Sigmoid colon (tissue), 7 donors: ENCODE measurements around the gene TAX1BP1. TPM values are rescaled to one million over a fixed set of nuclear protein-coding genes. Genes with fewer than 3 reads are reported as not detected.

ENCODE experiments used
- DNase-seq: peaks from one replicate; pipeline ENCODE4 v3.0.0-alpha.2; 2019
- H3K27ac ChIP-seq, 4 donors: fragments of 200-600 bp; sonication (generic); one replicate each; pipeline ENCODE4 v1.5.1; 2016 to 2019; ENCODE audit warnings: mild to moderate bottlenecking in 1 of 4
- H3K27me3 ChIP-seq, 3 donors: fragments of 200-600 bp; sonication (generic); one replicate each; pipeline ENCODE4 v1.5.1; 2019; ENCODE audit warnings: mild to moderate bottlenecking in 1 of 3
- H3K36me3 ChIP-seq, 4 donors: fragments of 200-600 bp; sonication (generic); one replicate each; pipeline ENCODE4 v1.5.1; 2016 to 2019
- H3K4me1 ChIP-seq, 4 donors: fragments of 200-600 bp; sonication (generic); one replicate each; pipeline ENCODE4 v1.5.1; 2017 to 2019
- H3K4me3 ChIP-seq, 4 donors: fragments of 200-600 bp; sonication (generic); one replicate each; pipeline ENCODE4 v1.5.1; 2017 to 2019; ENCODE audit warnings: mild to moderate bottlenecking in 2 of 4, moderate library complexity in 1 of 4
- H3K9me3 ChIP-seq, 4 donors: fragments of 200-600 bp in 3 of 4; sonication (generic) in 3 of 4; one replicate each; pipeline versions ENCODE4 v1.5.1 to v1.6.1; 2013 to 2019
- CTCF ChIP-seq, 4 experiments: fragments of 450-650 bp in 3 of 4; fragments of 200-600 bp in 1 of 4; IDR thresholded peaks; one replicate each; pipeline ENCODE4 v1.5.1; 2016 to 2019; ENCODE audit warnings: antibody characterized with exemption in 4 of 4, mild to moderate bottlenecking in 3 of 4, moderate library complexity in 2 of 4
- EP300 ChIP-seq, 4 donors: sonication (generic); formaldehyde crosslinking; IDR thresholded peaks; one replicate each; pipeline ENCODE4 v1.6.1; 2017; ENCODE audit warnings: antibody characterized with exemption in 4 of 4
- POLR2A ChIP-seq, 2 donors: fragments of 450-650 bp; IDR thresholded peaks; one replicate each; pipeline ENCODE4 v1.6.1; 2016; ENCODE audit warnings: antibody characterized with exemption in 2 of 2, mild to moderate bottlenecking in 2 of 2, moderate library complexity in 2 of 2
- POLR2AphosphoS5 ChIP-seq, 4 donors: sonication (generic); formaldehyde crosslinking; IDR thresholded peaks; one replicate each; pipeline ENCODE4 v1.6.1; 2017; ENCODE audit warnings: antibody characterized with exemption in 4 of 4
- WGBS, 2 donors: extraction: QIAGEN DNeasy Blood & Tissue Kit; methylation state at CpG; one replicate each; pipeline ENCODE4 v1.1.7; 2013; 5-methylcytosine and 5-hydroxymethylcytosine counted together
- intact Hi-C: fragments of 100-400 bp; cut with DNase I; formaldehyde crosslinking; loops from one replicate; pipeline ENCODE4 v1.15.1; 2023
- polyA plus RNA-seq, 3 donors: library from polyadenylated mRNA; stranded (reverse); fragments of 200-250 nt; gene quantifications; one replicate each; pipeline ENCODE4 v1.2.3, GENCODE V29; 2013
- total RNA-seq, 4 donors: library from RNA; depleted of rRNA; stranded (reverse); fragments of >200 nt; gene quantifications; one replicate each; pipeline ENCODE4 v1.1.0, GENCODE V29; 2016
- donor health status: healthy with polysubstance abuse.
- donor health status: Bipolar disorder and iron deficiency.
- donor health status: healthy.

The TAX1BP1 gene
- total and polyA plus RNA-seq, 7 donors, result 72.7 to 170 (median 111) TPM

- DNase-seq, result no peak
- Histone ChIP-seq H3K36me3 (no peaks in the 10 kb centered on the region), H3K4me3 (no peak overlapping the region), H3K4me1 (peaks cover 0 to 13% (median 11%) of the 10 kb centered on the region in 4 donors), H3K27ac (no peak overlapping the region), H3K9me3 (no peaks in the 10 kb centered on the region), H3K27me3 (no peaks in the 10 kb centered on the region)
- TF ChIP-seq EP300 (IDR thresholded peaks at IDR 0.05), result no peak
- no peak for TF ChIP-seq POLR2A (IDR thresholded peaks at IDR 0.05)
- no peak for TF ChIP-seq CTCF (IDR thresholded peaks at IDR 0.05)
- no peak for TF ChIP-seq POLR2AphosphoS5 (IDR thresholded peaks at IDR 0.05)
- 15 to 80% methylated on average over 2 of the region's 2 CpGs for WGBS, 2 donors
- intact Hi-C loops, result loop anchor here (5.0 kb wide), 3 partner anchors 186 to 446 kb away; partner anchors contain the start of gene JAZF1
Observed at GRCh38 chr7:27735831-27736230, 4.1 kb upstream of the TAX1BP1 start.

GRCh38 chr7:27737178-27737577 lies 2.8 kb upstream of the TAX1BP1 start:
- Histone ChIP-seq H3K4me3 (no peak overlapping the region), H3K4me1 (peaks cover 0 to 24% (median 22%) of the 10 kb centered on the region in 4 donors), H3K36me3 (no peaks in the 10 kb centered on the region), H3K27ac (no peak overlapping the region), H3K27me3 (no peaks in the 10 kb centered on the region), H3K9me3 (no peaks in the 10 kb centered on the region)
- intact Hi-C loops, result loop anchor here (5.0 kb wide), 3 partner anchors 185 to 445 kb away; partner anchors contain the start of gene JAZF1
- DNase-seq, result no peak
- WGBS, 2 donors, result 87 to 95% methylated on average over 2 of the region's 2 CpGs
- TF ChIP-seq EP300 (IDR thresholded peaks at IDR 0.05) (no peak), CTCF (IDR thresholded peaks at IDR 0.05) (no peak), POLR2AphosphoS5 (IDR thresholded peaks at IDR 0.05) (no peak), POLR2A (IDR thresholded peaks at IDR 0.05) (no peak)

- Histone ChIP-seq H3K36me3 (no peaks in the 10 kb centered on the region), H3K9me3 (no peaks in the 10 kb centered on the region), H3K4me3 (no peak overlapping the region), H3K27ac (peak overlapping the region in 2 of 4 donors; percentile 93 to 99), H3K27me3 (no peaks in the 10 kb centered on the region), H3K4me1 (peaks cover 0 to 28% (median 24%) of the 10 kb centered on the region in 4 donors)
- intact Hi-C loops, result loop anchor here (5.0 kb wide), 3 partner anchors 185 to 445 kb away; partner anchors contain the start of gene JAZF1
- 23 to 72% methylated on average over 2 of the region's 2 CpGs for WGBS, 2 donors
- no peak for DNase-seq
- TF ChIP-seq POLR2A (IDR thresholded peaks at IDR 0.05) (no peak), EP300 (IDR thresholded peaks at IDR 0.05) (no peak), POLR2AphosphoS5 (IDR thresholded peaks at IDR 0.05) (no peak), CTCF (IDR thresholded peaks at IDR 0.05) (no peak)
Observed at GRCh38 chr7:27737616-27738015, 2.3 kb upstream of the TAX1BP1 start.

- TF ChIP-seq EP300 (IDR thresholded peaks at IDR 0.05) (no peak), POLR2A (IDR thresholded peaks at IDR 0.05) (no peak), CTCF (IDR thresholded peaks at IDR 0.05) (no peak), POLR2AphosphoS5 (IDR thresholded peaks at IDR 0.05) (no peak)
- intact Hi-C loops, result loop anchor here (5.0 kb wide), 3 partner anchors 183 to 443 kb away; partner anchors contain the start of gene JAZF1
- Histone ChIP-seq H3K36me3 (no peaks in the 10 kb centered on the region), H3K9me3 (no peaks in the 10 kb centered on the region), H3K27ac (peak overlapping the region; percentile 93 to 99 (median 97)), H3K4me3 (peak overlapping the region; percentile 68 to 93 (median 90)), H3K27me3 (no peaks in the 10 kb centered on the region), H3K4me1 (peaks cover 0 to 41% (median 25%) of the 10 kb centered on the region in 4 donors)
- DNase-seq, result no peak
- 1 to 5% methylated on average over 17 of the region's 17 CpGs for WGBS, 2 donors
Observed at GRCh38 chr7:27739301-27739908, 557 bp upstream of the TAX1BP1 start.
